ENCODE data around the gene NCOA3. TPM values are rescaled to one million over a fixed set of nuclear protein-coding genes. Genes with fewer than 3 reads are reported as not detected.
A peak's percentile ranks its signal among the peaks of the same experiment; 100 is the strongest.

The NCOA3 gene
- total RNA-seq, 1 donor from 2014 or later = 24.6 TPM

- TF ChIP-seq, protein P1, sequence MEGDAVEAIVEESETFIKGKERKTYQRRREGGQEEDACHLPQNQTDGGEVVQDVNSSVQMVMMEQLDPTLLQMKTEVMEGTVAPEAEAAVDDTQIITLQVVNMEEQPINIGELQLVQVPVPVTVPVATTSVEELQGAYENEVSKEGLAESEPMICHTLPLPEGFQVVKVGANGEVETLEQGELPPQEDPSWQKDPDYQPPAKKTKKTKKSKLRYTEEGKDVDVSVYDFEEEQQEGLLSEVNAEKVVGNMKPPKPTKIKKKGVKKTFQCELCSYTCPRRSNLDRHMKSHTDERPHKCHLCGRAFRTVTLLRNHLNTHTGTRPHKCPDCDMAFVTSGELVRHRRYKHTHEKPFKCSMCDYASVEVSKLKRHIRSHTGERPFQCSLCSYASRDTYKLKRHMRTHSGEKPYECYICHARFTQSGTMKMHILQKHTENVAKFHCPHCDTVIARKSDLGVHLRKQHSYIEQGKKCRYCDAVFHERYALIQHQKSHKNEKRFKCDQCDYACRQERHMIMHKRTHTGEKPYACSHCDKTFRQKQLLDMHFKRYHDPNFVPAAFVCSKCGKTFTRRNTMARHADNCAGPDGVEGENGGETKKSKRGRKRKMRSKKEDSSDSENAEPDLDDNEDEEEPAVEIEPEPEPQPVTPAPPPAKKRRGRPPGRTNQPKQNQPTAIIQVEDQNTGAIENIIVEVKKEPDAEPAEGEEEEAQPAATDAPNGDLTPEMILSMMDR (IDR thresholded peaks at IDR 0.05; ENCODE audit: partially characterized antibody, unreplicated experiment) = no peak
- Mint-ChIP-seq H3K4me1 (ENCODE audit: low read depth, unreplicated experiment) (peaks cover 21% of the 10 kb centered on the region), H3K27me3 (ENCODE audit: unreplicated experiment) (no peaks in the 10 kb centered on the region), H3K4me3 (ENCODE audit: unreplicated experiment) (no peak overlapping the region), H3K9me3 (ENCODE audit: unreplicated experiment) (peaks cover 6% of the 10 kb centered on the region), H3K36me3 (ENCODE audit: unreplicated experiment) (no peaks in the 10 kb centered on the region), H3K27ac (ENCODE audit: unreplicated experiment) (no peak overlapping the region)
- no peak for DNase-seq
These were observed 97.4 kb downstream of the NCOA3 start for GRCh38 chr20:47598911-47599744.

DNA sequence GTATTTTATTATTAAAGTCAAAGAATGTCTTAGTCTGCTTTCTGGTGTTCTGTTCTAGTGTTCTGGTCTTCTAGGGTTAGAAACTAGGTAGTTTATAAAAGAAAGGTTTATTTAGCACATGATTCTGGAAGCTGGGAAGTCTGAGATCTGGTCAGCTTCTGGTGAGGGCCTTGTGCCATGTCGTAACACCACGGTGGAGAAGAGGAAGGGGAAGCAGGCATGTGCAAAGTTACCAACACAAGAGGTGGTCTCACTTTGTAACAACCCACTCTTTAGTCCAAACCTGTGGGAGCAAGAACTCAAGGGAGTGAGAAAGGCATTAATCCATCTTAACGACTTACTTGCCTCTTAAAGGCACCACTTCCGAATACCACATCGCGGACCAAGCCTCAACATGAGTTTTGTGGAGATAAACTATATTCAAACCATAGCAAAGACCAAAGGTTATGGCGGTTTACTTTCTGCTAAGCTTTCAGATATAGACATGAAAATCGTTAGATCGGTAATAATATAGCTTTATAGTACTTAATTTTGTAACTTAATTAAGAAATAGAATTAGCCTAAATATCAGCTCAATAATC lies 99.4 kb downstream of the NCOA3 start:
- Mint-ChIP-seq H3K4me1 (ENCODE audit: low read depth, unreplicated experiment) (peaks cover 21% of the 10 kb centered on the region), H3K9me3 (ENCODE audit: unreplicated experiment) (peaks cover 6% of the 10 kb centered on the region), H3K36me3 (ENCODE audit: unreplicated experiment) (no peaks in the 10 kb centered on the region), H3K4me3 (ENCODE audit: unreplicated experiment) (no peak overlapping the region), H3K27ac (ENCODE audit: unreplicated experiment) (no peak overlapping the region), H3K27me3 (ENCODE audit: unreplicated experiment) (no peaks in the 10 kb centered on the region)
- TF ChIP-seq, protein P1 (IDR thresholded peaks at IDR 0.05; ENCODE audit: partially characterized antibody, unreplicated experiment) = no peak
- no peak for DNase-seq

GRCh38 chr20:47603260-47603659 lies 101.6 kb downstream of the NCOA3 start:
- Mint-ChIP-seq H3K4me1 (ENCODE audit: low read depth, unreplicated experiment) (peaks cover 21% of the 10 kb centered on the region), H3K9me3 (ENCODE audit: unreplicated experiment) (peaks cover 6% of the 10 kb centered on the region), H3K36me3 (ENCODE audit: unreplicated experiment) (no peaks in the 10 kb centered on the region), H3K27ac (ENCODE audit: unreplicated experiment) (peak overlapping the region; percentile 25), H3K4me3 (ENCODE audit: unreplicated experiment) (no peak overlapping the region), H3K27me3 (ENCODE audit: unreplicated experiment) (no peaks in the 10 kb centered on the region)
- peak; percentile 22 for DNase-seq
- TF ChIP-seq, protein P1 (IDR thresholded peaks at IDR 0.05; ENCODE audit: partially characterized antibody, unreplicated experiment) = no peak

GRCh38 chr20:47605673-47606413 lies 104.2 kb downstream of the NCOA3 start:
- Mint-ChIP-seq H3K4me1 (ENCODE audit: low read depth, unreplicated experiment) (peaks cover 21% of the 10 kb centered on the region), H3K36me3 (ENCODE audit: unreplicated experiment) (no peaks in the 10 kb centered on the region), H3K9me3 (ENCODE audit: unreplicated experiment) (peaks cover 6% of the 10 kb centered on the region), H3K27me3 (ENCODE audit: unreplicated experiment) (no peaks in the 10 kb centered on the region), H3K27ac (ENCODE audit: unreplicated experiment) (no peak overlapping the region), H3K4me3 (ENCODE audit: unreplicated experiment) (no peak overlapping the region)
- no peak for DNase-seq
- TF ChIP-seq, protein P1 (IDR thresholded peaks at IDR 0.05; ENCODE audit: partially characterized antibody, unreplicated experiment) = no peak

Data from glutamatergic neuron (in vitro differentiated cells).